H1 (cell line): Measurements from ENCODE around the gene DTX4. TPM values are rescaled to one million over a fixed set of nuclear protein-coding genes. Genes with fewer than 3 reads are reported as not detected.

Source experiments
- CTCF ChIA-PET: fragments of 300-600 bp; sonication (Branson Sonifier 250); formaldehyde crosslinking; loops from one replicate; lab custom pipeline; 2021; ENCODE audit not compliant: partially characterized antibody; lab: Charles Lee
- POLR2A ChIA-PET: fragments of 300-600 bp; sonication (Branson Sonifier 250); formaldehyde crosslinking; loops from one replicate; lab custom pipeline; 2021; ENCODE audit warnings: inconsistent platforms; ENCODE audit not compliant: partially characterized antibody; lab: Charles Lee
- DNase-seq, 2 experiments: peaks; one replicate each; pipeline versions ENCODE4 v3.0.0 to v3.0.0-alpha.2; 2010 to 2022; ENCODE audit warnings: low spot score in 2 of 2, low read depth in 1 of 2, mixed read lengths in 1 of 2
- FAIRE-seq: peaks from 2 replicates; lab custom pipeline; 2011; peaks lifted over from hg19 to GRCh38; lab: Jason Lieb, UNC
- H2AFZ ChIP-seq: 2 replicates; pipeline ENCODE4 v1.8.1; 2012; ENCODE audit warnings: low read length, inconsistent platforms
- H2AK5ac ChIP-seq: 2 replicates; pipeline ENCODE4 v1.6.1; 2013; ENCODE audit warnings: low read depth, low read length
- H2BK120ac ChIP-seq: replicated peaks from 2 replicates; pipeline ENCODE3; 2013; ENCODE audit warnings: low read depth, low read length, inconsistent platforms
- H2BK12ac ChIP-seq: 2 replicates; pipeline ENCODE4 v1.6.1; 2013; ENCODE audit warnings: low read depth, low read length
- H2BK15ac ChIP-seq: 2 replicates; pipeline ENCODE4 v1.6.1; 2013; ENCODE audit warnings: low read length
- H2BK20ac ChIP-seq: 2 replicates; pipeline ENCODE4 v1.6.1; 2013; ENCODE audit warnings: low read length
- H2BK5ac ChIP-seq: 2 replicates; pipeline ENCODE4 v1.6.1; 2013; ENCODE audit warnings: low read depth, low read length
- H3K14ac ChIP-seq: 2 replicates; pipeline ENCODE4 v1.6.1; 2013; ENCODE audit warnings: inconsistent platforms; ENCODE audit not compliant: insufficient read length
- H3K18ac ChIP-seq: 2 replicates; pipeline ENCODE4 v1.6.1; 2013; ENCODE audit warnings: low read length; ENCODE audit errors: extremely low read depth
- H3K23ac ChIP-seq: 2 replicates; pipeline ENCODE4 v1.6.1; 2013; ENCODE audit warnings: inconsistent platforms; ENCODE audit not compliant: insufficient read length
- H3K23me2 ChIP-seq: 2 replicates; pipeline ENCODE4 v1.6.1; 2013; ENCODE audit warnings: low read depth, low read length
- H3K27ac ChIP-seq: 2 replicates; pipeline ENCODE4 v1.6.1; 2011; ENCODE audit warnings: low read depth, low read length, inconsistent platforms
- H3K27me3 ChIP-seq, 4 experiments: replicated peaks in 1 of 4; 1 replicate in 1 of 4; 2 replicates in 3 of 4; pipeline versions ENCODE4 v1.6.1 to v1.8.1; 2011 to 2013; ENCODE audit warnings: low read length in 3 of 4, mild to moderate bottlenecking in 3 of 4, inconsistent platforms in 2 of 4, mixed read lengths in 2 of 4, moderate library complexity in 1 of 4; ENCODE audit not compliant: control insufficient read depth in 3 of 4, insufficient read depth in 3 of 4; ENCODE audit errors: extremely low read depth in 1 of 4
- H3K36me3 ChIP-seq, 4 experiments: 2 replicates each; pipeline versions ENCODE4 v1.6.1 to v1.8.1; 2011 to 2013; ENCODE audit warnings: mild to moderate bottlenecking in 4 of 4, low read length in 3 of 4, moderate library complexity in 2 of 4, control low read depth in 1 of 4, inconsistent platforms in 1 of 4; ENCODE audit not compliant: insufficient read depth in 4 of 4, control insufficient read depth in 2 of 4
- H3K4ac ChIP-seq: replicated peaks from 2 replicates; pipeline ENCODE3; 2013; ENCODE audit warnings: low read length, low read depth, mixed read lengths, inconsistent platforms; ENCODE audit not compliant: insufficient read length
- H3K4me1 ChIP-seq, 4 experiments: replicated peaks in 1 of 4; 1 replicate in 1 of 4; 2 replicates in 3 of 4; pipeline versions ENCODE4 v1.6.1 to v1.8.1; 2011 to 2013; ENCODE audit warnings: low read length in 3 of 4, inconsistent platforms in 2 of 4, mixed read lengths in 1 of 4; ENCODE audit not compliant: insufficient read depth in 4 of 4, control insufficient read depth in 3 of 4
- H3K4me2 ChIP-seq, 2 experiments: 2 replicates each; pipeline versions ENCODE4 v1.6.1 to v1.8.1; 2011 to 2013; ENCODE audit warnings: low read depth in 2 of 2, low read length in 2 of 2, control low read depth in 1 of 2, inconsistent platforms in 1 of 2, mild to moderate bottlenecking in 1 of 2; ENCODE audit not compliant: insufficient read depth in 1 of 2
- H3K4me3 ChIP-seq, 4 experiments: fragments of 200-600, 300-600 bp in 1 of 4; sonication (generic), shearing (Covaris generic), sonication (Bioruptor Twin) in 1 of 4; 2 replicates each; pipeline versions ENCODE4 v1.5.1 to v1.8.1; 2011 to 2016; ENCODE audit warnings: low read length in 4 of 4, low read depth in 3 of 4, control low read depth in 2 of 4, inconsistent platforms in 2 of 4, mild to moderate bottlenecking in 2 of 4, mixed read lengths in 1 of 4, moderate library complexity in 1 of 4; ENCODE audit not compliant: insufficient read depth in 2 of 4; ENCODE audit errors: extremely low read depth in 1 of 4
- H3K56ac ChIP-seq: replicated peaks from 2 replicates; pipeline ENCODE3; 2013; ENCODE audit warnings: low read depth, mild to moderate bottlenecking, mixed read lengths, low read length, inconsistent platforms; ENCODE audit not compliant: insufficient read length
- H3K79me1 ChIP-seq: 2 replicates; pipeline ENCODE4 v1.6.1; 2013; ENCODE audit warnings: low read depth, low read length, control low read depth
- H3K79me2 ChIP-seq, 2 experiments: 2 replicates each; pipeline versions ENCODE4 v1.6.1 to v1.8.1; 2012 to 2013; ENCODE audit warnings: low read length in 2 of 2, mild to moderate bottlenecking in 2 of 2, inconsistent platforms in 1 of 2; ENCODE audit not compliant: insufficient read depth in 2 of 2, control insufficient read depth in 1 of 2
- H3K9ac ChIP-seq, 4 experiments: replicated peaks in 1 of 4; 1 replicate in 1 of 4; 2 replicates in 3 of 4; pipeline versions ENCODE4 v1.6.1 to v1.8.1; 2011 to 2013; ENCODE audit warnings: low read depth in 3 of 4, low read length in 3 of 4, control low read depth in 2 of 4, mild to moderate bottlenecking in 2 of 4, moderate library complexity in 2 of 4, inconsistent platforms in 1 of 4; ENCODE audit errors: extremely low read depth in 1 of 4
- H3K9me3 ChIP-seq, 2 experiments: 2 replicates each; pipeline versions ENCODE4 v1.6.1 to v1.8.1; 2012 to 2013; ENCODE audit warnings: mild to moderate bottlenecking in 2 of 2, moderate library complexity in 2 of 2, control low read depth in 1 of 2, inconsistent platforms in 1 of 2, low read depth in 1 of 2, low read length in 1 of 2, mixed read lengths in 1 of 2; ENCODE audit not compliant: insufficient read depth in 2 of 2
- H4K20me1 ChIP-seq, 2 experiments: replicated peaks in 1 of 2; 2 replicates each; pipeline versions ENCODE3 to v1.8.1; 2011 to 2013; ENCODE audit warnings: inconsistent platforms in 2 of 2, low read length in 2 of 2, mild to moderate bottlenecking in 1 of 2; ENCODE audit not compliant: insufficient read depth in 2 of 2, control insufficient read depth in 1 of 2
- H4K5ac ChIP-seq: 2 replicates; pipeline ENCODE4 v1.6.1; 2013; ENCODE audit warnings: low read length, low read depth, mixed read lengths, inconsistent platforms; ENCODE audit not compliant: insufficient read length
- H4K8ac ChIP-seq: 2 replicates; pipeline ENCODE4 v1.8.0; 2013; ENCODE audit warnings: mild to moderate bottlenecking, moderate library complexity, low read length, inconsistent platforms; ENCODE audit not compliant: insufficient read depth; ENCODE audit errors: extremely low read depth
- H4K91ac ChIP-seq: replicated peaks from 2 replicates; pipeline ENCODE3; 2013; ENCODE audit warnings: low read length, mixed read lengths, inconsistent platforms; ENCODE audit not compliant: insufficient read length
- PHF8 ChIP-seq: fragments of 200-600 bp; sonication (generic); conservative IDR thresholded peaks from 2 replicates; pipeline ENCODE4 v1.7.1; 2012; ENCODE audit warnings: low read depth, mild to moderate bottlenecking, inconsistent platforms, low read length, moderate library complexity
- WGBS, 2 experiments: shearing (Covaris generic) in 1 of 2; methylation state at CpG; one replicate each; pipeline versions ENCODE4 v1.1.6 to v1.1.7; 2013 to 2015; ENCODE audit warnings: low lambda C conversion rate in 2 of 2, mixed read lengths in 2 of 2, inconsistent platforms in 1 of 2, low coverage in 1 of 2, missing lambda C conversion rate in 1 of 2; ENCODE audit not compliant: insufficient replicate concordance in 2 of 2, insufficient coverage in 1 of 2, insufficient read length in 1 of 2; ENCODE audit errors: extremely low coverage in 1 of 2, missing lambda C conversion rate in 1 of 2; 5-methylcytosine and 5-hydroxymethylcytosine counted together
- polyA plus RNA-seq, 7 experiments: library from polyadenylated mRNA; depleted of rRNA in 3 of 7; stranded (reverse) in 5 of 7; unstranded in 2 of 7; fragments of >200 nt in 5 of 7; fragments of 200-250 nt in 2 of 7; gene quantifications; 1 replicate in 5 of 7; 2 replicates in 1 of 7; 4 replicates in 1 of 7; pipeline versions ENCODE4 v1.2.1 to v1.2.3, GENCODE V29; 2011 to 2013; ENCODE audit warnings: missing spikeins in 2 of 7, mixed read lengths in 2 of 7
- total RNA-seq: library from RNA; stranded (reverse); fragmentation: NEBNext Ultra II Directional; extraction: Animal tissue kit (Norgen Biotek cat#: 25700); gene quantifications from 2 replicates; pipeline ENCODE4 v1.2.1, GENCODE V29; 2021

DTX4 gene
- total and polyA plus RNA-seq, 2 of the 8 experiments (the other 6 are each of a cell fraction or from before 2014, with no cell fraction given), result 5.1 to 18.8 TPM

GRCh38 chr11:59180168-59180776 lies 8.3 kb downstream of the DTX4 start:
- H3K4me1 ChIP-seq, result peaks cover 0 to 12% (median 6%) of the 10 kb centered on the region in 4 experiments; a peak in 3 of 7 replicates
- no peak overlapping the region for H3K9ac ChIP-seq
- H3K36me3 ChIP-seq, result peaks cover 0 to 11% (median 2%) of the 10 kb centered on the region in 4 experiments; a peak in 3 of 8 replicates
- DNase-seq, result no peak
- H3K27me3 ChIP-seq, result no peaks in the 10 kb centered on the region
- no peak overlapping the region for H4K91ac ChIP-seq
- H2BK15ac ChIP-seq, result no peak overlapping the region
- H3K4me3 ChIP-seq, result no peak overlapping the region
- no peak overlapping the region for H3K27ac ChIP-seq
- ChIA-PET CTCF (interaction anchor here (1.0 to 9.5 kb wide), 6 partner anchors 8 to 378 kb away, joined by 3 to 201 read pairs (median 4); partner anchors contain the start of gene DTX4), POLR2A (interaction anchor here (9.4 kb wide), 1 partner anchor 7 kb away, joined by 79 read pairs; the partner anchor contains the start of gene DTX4)
- no peak overlapping the region for H2BK12ac ChIP-seq
- H3K14ac ChIP-seq, result no peak overlapping the region
- H2AFZ ChIP-seq, result no peak overlapping the region
- no peak overlapping the region for H4K8ac ChIP-seq
- no peak overlapping the region for H3K56ac ChIP-seq
- no peak overlapping the region for H2BK5ac ChIP-seq
- no peak for FAIRE-seq
- H4K5ac ChIP-seq, result no peak overlapping the region
- H2BK20ac ChIP-seq, result no peak overlapping the region
- H3K4me2 ChIP-seq, result no peak overlapping the region
- H4K20me1 ChIP-seq, result peaks cover 0 to 3% of the 10 kb centered on the region in 2 experiments
- H2BK120ac ChIP-seq, result no peak overlapping the region
- H3K9me3 ChIP-seq, result no peaks in the 10 kb centered on the region
- no peaks in the 10 kb centered on the region for H3K23me2 ChIP-seq
- WGBS, 2 experiments, result 50% methylated on average over 1 of the region's 2 CpGs; no CpG with 5 or more reads in 1 of the 2 experiments
- H2AK5ac ChIP-seq, result no peak overlapping the region
- H3K4ac ChIP-seq, result no peak overlapping the region
- peaks cover 0 to 14% of the 10 kb centered on the region in 2 experiments; a peak in 2 of 4 replicates for H3K79me2 ChIP-seq
- peaks cover 6% of the 10 kb centered on the region; the same call in 1 of the 2 replicates for H3K79me1 ChIP-seq
- no peak overlapping the region for H3K18ac ChIP-seq
- no peak overlapping the region for H3K23ac ChIP-seq
- TF ChIP-seq PHF8, result no peak
